RWPE2 (cell line): ENCODE results near the gene PRSS27.

Experiments
- ATAC-seq: fragments of 200-7000 bp; cut with Tn5 transposase; 3 replicates; pipeline ENCODE4 v1.9.1; 2021; ENCODE audit warnings: low read depth
- DNase-seq: peaks from one replicate; pipeline ENCODE4 v3.0.0-alpha.2; 2020; ENCODE audit warnings: low spot score
- H3K27ac ChIP-seq: fragments of 450-650 bp; 2 replicates; pipeline ENCODE4 v1.5.1; 2017; ENCODE audit warnings: mild to moderate bottlenecking; ENCODE audit not compliant: poor library complexity, severe bottlenecking
- H3K27me3 ChIP-seq: fragments of 250-450 bp; sonication (Bioruptor Pico); 2 replicates; pipeline ENCODE4 v1.5.1; 2021; ENCODE audit warnings: mild to moderate bottlenecking, moderate library complexity; ENCODE audit not compliant: insufficient read depth, poor library complexity, severe bottlenecking
- H3K36me3 ChIP-seq: fragments of 250-450 bp; sonication (Bioruptor Pico); 2 replicates; pipeline ENCODE4 v1.5.1; 2020; ENCODE audit warnings: low read depth, mild to moderate bottlenecking, moderate library complexity
- H3K4me1 ChIP-seq: fragments of 250-450 bp; sonication (Bioruptor Pico); 2 replicates; pipeline ENCODE4 v1.5.1; 2021; ENCODE audit warnings: mild to moderate bottlenecking, moderate library complexity; ENCODE audit not compliant: insufficient read depth, poor library complexity, severe bottlenecking
- H3K4me3 ChIP-seq: fragments of 250-450 bp; sonication (Bioruptor Pico); 2 replicates; pipeline ENCODE4 v1.5.1; 2021; ENCODE audit warnings: mild to moderate bottlenecking, moderate library complexity; ENCODE audit not compliant: severe bottlenecking
- H3K9me3 ChIP-seq: fragments of 250-450 bp; sonication (Bioruptor Pico); 2 replicates; pipeline ENCODE4 v1.5.1; 2021; ENCODE audit warnings: mild to moderate bottlenecking, moderate library complexity; ENCODE audit not compliant: severe bottlenecking
- TF ChIP-seq, protein P1 (sequence below): fragments of 450-650 bp; IDR thresholded peaks from one replicate; pipeline ENCODE4 v1.5.1; 2017; ENCODE audit warnings: mild to moderate bottlenecking, moderate library complexity; ENCODE audit not compliant: poor library complexity, severe bottlenecking

The PRSS27 gene

DNA sequence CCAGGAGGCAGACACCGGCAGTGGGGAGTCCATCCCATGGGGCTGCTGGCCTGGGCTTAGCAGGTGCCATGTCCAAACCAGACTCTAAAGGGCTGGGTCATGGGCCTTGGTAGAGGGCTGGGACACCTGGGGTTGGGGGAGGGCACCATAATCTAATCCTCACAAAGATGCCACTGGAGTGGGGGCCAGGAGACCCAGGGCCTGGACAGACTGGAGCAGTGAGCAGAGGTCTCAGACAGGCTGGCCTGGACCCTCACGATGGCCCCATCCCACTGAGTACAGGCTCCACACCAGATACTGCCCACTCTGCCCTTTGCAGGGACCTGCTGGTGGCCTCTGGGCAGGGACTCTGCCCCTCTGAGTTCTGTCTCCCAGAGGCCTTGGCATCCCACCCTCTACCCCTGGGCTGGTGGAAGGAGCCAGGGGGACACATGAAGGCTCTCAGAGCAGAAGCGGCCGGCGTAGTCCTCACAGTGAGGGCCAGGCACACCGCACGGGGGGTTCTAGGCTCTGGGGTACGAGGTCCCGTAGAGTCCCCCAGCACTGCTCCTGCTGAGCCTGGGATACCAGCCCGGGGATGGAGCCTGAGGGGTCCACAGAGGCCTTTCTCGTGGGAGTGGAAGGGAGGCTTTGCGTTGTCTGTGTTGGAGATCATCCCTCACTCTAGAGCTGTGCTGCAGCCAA is 22.4 kb upstream of the PRSS27 start:
- Histone ChIP-seq H3K36me3 (no peaks in the 10 kb centered on the region), H3K4me3 (no peak overlapping the region), H3K9me3 (no peaks in the 10 kb centered on the region), H3K27ac (no peak overlapping the region), H3K27me3 (no peaks in the 10 kb centered on the region), H3K4me1 (no peaks in the 10 kb centered on the region)
- no peak for DNase-seq
- no peak for ATAC-seq
- TF ChIP-seq, protein P1, sequence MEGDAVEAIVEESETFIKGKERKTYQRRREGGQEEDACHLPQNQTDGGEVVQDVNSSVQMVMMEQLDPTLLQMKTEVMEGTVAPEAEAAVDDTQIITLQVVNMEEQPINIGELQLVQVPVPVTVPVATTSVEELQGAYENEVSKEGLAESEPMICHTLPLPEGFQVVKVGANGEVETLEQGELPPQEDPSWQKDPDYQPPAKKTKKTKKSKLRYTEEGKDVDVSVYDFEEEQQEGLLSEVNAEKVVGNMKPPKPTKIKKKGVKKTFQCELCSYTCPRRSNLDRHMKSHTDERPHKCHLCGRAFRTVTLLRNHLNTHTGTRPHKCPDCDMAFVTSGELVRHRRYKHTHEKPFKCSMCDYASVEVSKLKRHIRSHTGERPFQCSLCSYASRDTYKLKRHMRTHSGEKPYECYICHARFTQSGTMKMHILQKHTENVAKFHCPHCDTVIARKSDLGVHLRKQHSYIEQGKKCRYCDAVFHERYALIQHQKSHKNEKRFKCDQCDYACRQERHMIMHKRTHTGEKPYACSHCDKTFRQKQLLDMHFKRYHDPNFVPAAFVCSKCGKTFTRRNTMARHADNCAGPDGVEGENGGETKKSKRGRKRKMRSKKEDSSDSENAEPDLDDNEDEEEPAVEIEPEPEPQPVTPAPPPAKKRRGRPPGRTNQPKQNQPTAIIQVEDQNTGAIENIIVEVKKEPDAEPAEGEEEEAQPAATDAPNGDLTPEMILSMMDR, result no peak

DNA sequence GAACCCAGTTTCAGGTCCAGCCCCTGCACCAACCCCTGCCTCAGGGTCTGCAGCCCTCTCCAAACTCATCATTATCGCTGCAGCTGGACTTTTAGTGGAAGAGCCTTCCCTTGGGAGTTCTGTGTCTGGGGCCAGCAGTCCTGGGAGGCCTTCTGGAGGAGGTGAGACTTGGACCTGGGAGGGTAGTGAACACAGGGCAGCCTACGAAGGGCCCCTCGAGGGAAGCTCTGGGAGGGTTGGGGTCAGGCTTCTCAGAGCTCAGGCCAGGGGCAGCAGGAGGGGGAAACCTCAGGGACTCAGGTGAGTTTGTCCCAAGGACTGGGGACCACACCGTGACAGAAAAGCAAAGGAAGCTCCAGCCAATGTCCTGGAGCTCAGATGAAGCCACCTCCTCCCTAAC is 21.1 kb upstream of the PRSS27 start:
- ATAC-seq (no peak), DNase-seq (no peak)
- H3K36me3 ChIP-seq, result no peaks in the 10 kb centered on the region
- H3K27ac ChIP-seq, result no peak overlapping the region
- H3K4me3 ChIP-seq, result no peak overlapping the region
- no peaks in the 10 kb centered on the region for H3K27me3 ChIP-seq
- no peaks in the 10 kb centered on the region for H3K9me3 ChIP-seq
- H3K4me1 ChIP-seq, result no peaks in the 10 kb centered on the region
- TF ChIP-seq, protein P1, result no peak

DNA sequence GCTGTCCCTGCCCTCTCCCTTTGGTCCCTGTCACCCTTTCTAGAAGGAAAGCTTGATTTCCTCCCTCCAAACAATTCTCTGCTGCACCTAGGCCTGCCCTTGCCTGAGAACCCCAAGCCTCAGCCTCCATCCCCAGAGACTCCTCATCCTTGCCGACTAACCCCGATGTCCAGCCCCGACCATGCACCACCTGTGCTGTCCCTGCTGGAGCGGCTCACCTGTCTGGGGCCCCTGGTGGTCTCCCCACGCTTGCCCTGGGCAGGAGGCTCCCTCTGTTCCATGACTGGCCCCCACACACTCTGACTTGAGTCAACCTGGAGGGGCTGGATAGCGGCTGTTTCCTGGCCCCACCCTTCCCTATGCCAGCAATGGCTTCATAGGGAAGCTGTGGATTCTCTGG is 20.5 kb upstream of the PRSS27 start:
- H3K36me3 ChIP-seq, result no peaks in the 10 kb centered on the region
- H3K9me3 ChIP-seq, result no peaks in the 10 kb centered on the region
- DNase-seq (no peak), ATAC-seq (no peak)
- H3K4me1 ChIP-seq, result no peaks in the 10 kb centered on the region
- TF ChIP-seq, protein P1, result no peak
- H3K27me3 ChIP-seq, result no peaks in the 10 kb centered on the region
- no peak overlapping the region for H3K27ac ChIP-seq
- H3K4me3 ChIP-seq, result no peak overlapping the region

DNA sequence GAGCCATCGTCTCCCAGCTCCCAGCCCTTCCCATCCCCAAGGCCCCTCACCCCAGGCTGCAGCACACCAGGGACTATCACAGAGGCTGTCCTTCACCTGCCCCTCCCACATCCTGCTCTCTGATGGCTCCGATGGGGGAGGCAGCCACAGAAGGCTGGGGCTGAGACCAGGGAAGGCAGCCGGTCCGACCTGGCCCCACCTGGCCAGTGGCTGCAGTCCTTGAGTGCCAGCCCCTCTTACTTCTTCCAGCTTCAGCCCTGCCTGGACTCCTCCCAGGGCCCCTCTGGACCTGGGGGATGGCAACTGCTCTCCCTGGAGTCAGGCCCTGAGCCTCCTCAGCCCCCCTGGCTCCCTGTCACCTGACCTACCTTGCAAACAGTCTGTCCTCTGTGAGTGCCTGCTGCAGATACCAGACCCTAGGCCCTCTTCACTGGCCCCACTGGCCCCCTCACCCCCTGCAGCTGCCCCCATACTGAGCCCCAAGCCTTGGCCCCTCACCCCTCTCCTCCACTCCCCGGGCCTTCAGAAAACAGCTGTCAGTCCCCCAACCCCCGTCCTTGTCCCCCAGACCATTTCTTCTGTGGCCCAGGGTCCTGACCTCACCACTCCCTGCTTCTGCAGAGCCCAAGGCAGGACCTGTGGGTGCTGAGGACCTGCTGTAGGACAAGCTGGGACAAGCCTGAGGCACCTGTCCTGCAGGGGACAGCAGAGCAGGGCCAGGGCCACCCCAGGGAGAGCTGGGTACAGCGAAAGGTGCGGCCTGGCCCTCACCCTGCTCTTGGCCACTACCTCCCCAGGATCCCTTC is 19.8 kb upstream of the PRSS27 start:
- DNase-seq (no peak), ATAC-seq (0 out of 3 replicates have a peak, but pooled peaks have one; percentile 14)
- Histone ChIP-seq H3K27me3 (no peaks in the 10 kb centered on the region), H3K36me3 (no peaks in the 10 kb centered on the region), H3K27ac (no peak overlapping the region), H3K4me1 (no peaks in the 10 kb centered on the region), H3K9me3 (no peaks in the 10 kb centered on the region), H3K4me3 (no peak overlapping the region)
- TF ChIP-seq, protein P1, result no peak

DNA sequence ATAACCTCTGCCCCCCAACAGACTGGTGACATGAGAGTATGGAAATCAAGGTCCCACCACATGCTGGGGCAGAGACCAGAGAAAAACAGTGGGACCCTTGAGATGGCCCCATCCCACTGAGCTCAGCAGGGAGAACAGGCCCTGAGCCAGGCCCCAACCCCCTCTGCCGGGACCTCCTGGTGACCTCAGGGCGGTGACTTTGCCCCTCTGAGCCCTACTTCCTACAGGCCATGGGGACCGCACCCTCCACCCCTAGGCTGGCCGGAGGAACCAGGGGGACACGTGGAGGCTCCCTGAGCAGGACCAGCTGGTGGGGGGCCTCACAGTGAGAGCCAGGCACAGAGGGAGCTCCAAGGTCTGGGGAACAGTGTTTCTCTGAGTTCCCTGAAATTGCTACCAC is 18.6 kb upstream of the PRSS27 start:
- H3K9me3 ChIP-seq, result no peaks in the 10 kb centered on the region
- no peak for DNase-seq
- no peaks in the 10 kb centered on the region for H3K4me1 ChIP-seq
- no peak for ATAC-seq
- no peaks in the 10 kb centered on the region for H3K36me3 ChIP-seq
- no peaks in the 10 kb centered on the region for H3K27me3 ChIP-seq
- TF ChIP-seq, protein P1, result no peak
- no peak overlapping the region for H3K4me3 ChIP-seq
- no peak overlapping the region for H3K27ac ChIP-seq
